Vagina (tissue), 2 donors: ENCODE measurements around the gene LAMA2.

Source experiments
- POLR2A ChIP-seq, 2 donors: fragments of 450-650 bp; IDR thresholded peaks; one replicate each; pipeline ENCODE4 v1.6.1; 2017; ENCODE audit warnings: antibody characterized with exemption in 2 of 2, mild to moderate bottlenecking in 2 of 2, moderate library complexity in 2 of 2
- POLR2AphosphoS5 ChIP-seq, 2 donors: sonication (generic); formaldehyde crosslinking; IDR thresholded peaks; one replicate each; pipeline ENCODE4 v1.9.0; 2017; ENCODE audit warnings: antibody characterized with exemption in 2 of 2, mild to moderate bottlenecking in 2 of 2, low read depth in 1 of 2; ENCODE audit not compliant: insufficient read depth in 1 of 2
- TF ChIP-seq, protein P1 (sequence below), 3 experiments: fragments of 450-650 bp in 2 of 3; fragments of 200-600 bp in 1 of 3; sonication (generic) in 1 of 3; IDR thresholded peaks; one replicate each; pipeline ENCODE4 v1.5.1; 2017 to 2019; ENCODE audit warnings: antibody characterized with exemption in 3 of 3, mild to moderate bottlenecking in 2 of 3, moderate library complexity in 2 of 3

DNA sequence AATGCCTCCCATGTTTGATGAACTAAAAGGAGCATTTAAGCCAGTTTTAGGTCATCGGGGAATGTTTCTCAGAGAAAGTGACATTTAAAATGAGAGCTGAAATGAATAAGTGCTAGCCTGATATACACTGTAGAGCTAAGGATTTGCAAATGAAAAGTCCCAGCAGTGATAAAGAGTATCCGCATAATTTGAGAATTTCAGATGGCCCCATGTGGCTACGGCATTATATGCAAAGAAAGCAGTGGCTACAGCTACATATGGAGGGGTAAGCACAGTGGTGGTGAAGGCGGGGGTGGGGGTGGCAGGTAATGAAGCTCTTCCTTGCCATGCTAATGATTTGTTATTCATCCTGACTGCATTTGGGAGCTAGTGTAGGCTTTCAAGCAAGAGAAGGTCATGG, 455.7 kb downstream of the LAMA2 start:
- TF ChIP-seq, protein P1, sequence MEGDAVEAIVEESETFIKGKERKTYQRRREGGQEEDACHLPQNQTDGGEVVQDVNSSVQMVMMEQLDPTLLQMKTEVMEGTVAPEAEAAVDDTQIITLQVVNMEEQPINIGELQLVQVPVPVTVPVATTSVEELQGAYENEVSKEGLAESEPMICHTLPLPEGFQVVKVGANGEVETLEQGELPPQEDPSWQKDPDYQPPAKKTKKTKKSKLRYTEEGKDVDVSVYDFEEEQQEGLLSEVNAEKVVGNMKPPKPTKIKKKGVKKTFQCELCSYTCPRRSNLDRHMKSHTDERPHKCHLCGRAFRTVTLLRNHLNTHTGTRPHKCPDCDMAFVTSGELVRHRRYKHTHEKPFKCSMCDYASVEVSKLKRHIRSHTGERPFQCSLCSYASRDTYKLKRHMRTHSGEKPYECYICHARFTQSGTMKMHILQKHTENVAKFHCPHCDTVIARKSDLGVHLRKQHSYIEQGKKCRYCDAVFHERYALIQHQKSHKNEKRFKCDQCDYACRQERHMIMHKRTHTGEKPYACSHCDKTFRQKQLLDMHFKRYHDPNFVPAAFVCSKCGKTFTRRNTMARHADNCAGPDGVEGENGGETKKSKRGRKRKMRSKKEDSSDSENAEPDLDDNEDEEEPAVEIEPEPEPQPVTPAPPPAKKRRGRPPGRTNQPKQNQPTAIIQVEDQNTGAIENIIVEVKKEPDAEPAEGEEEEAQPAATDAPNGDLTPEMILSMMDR (IDR thresholded peaks at IDR 0.05): no peak
- TF ChIP-seq POLR2AphosphoS5 (IDR thresholded peaks at IDR 0.05; ENCODE audit: insufficient read depth in 1 of 2, low read depth in 1 of 2) (no peak), POLR2A (IDR thresholded peaks at IDR 0.05) (no peak)
